HepG2 (cell line): ENCODE data around the gene IL22RA1. TPM values are rescaled to one million over a fixed set of nuclear protein-coding genes. Genes with fewer than 3 reads are reported as not detected.
A peak's percentile ranks its signal among the peaks of the same experiment; 100 is the strongest.

ENCODE experiments used
- ERF ChIP-seq: IDR thresholded peaks from 2 replicates; pipeline ENCODE4 v1.6.1; 2018; ENCODE audit warnings: missing biosample characterization, missing genetic modification reagents
- FOXJ3 ChIP-seq: sonication (generic); formaldehyde crosslinking; IDR thresholded peaks from 2 replicates; pipeline ENCODE4 v1.4.0; 2020; ENCODE audit warnings: missing genetic modification reagents, mild to moderate bottlenecking, borderline replicate concordance
- GFI1 ChIP-seq: sonication (generic); formaldehyde crosslinking; IDR thresholded peaks from 2 replicates; pipeline ENCODE4 v1.5.0; 2020; ENCODE audit warnings: missing genetic modification reagents, mild to moderate bottlenecking, borderline replicate concordance
- HIVEP1 ChIP-seq: sonication (generic); formaldehyde crosslinking; IDR thresholded peaks from 2 replicates; pipeline ENCODE4 v1.4.0; 2020; ENCODE audit warnings: mild to moderate bottlenecking, missing genetic modification reagents
- MAF1 ChIP-seq: sonication (generic); formaldehyde crosslinking; IDR thresholded peaks from 2 replicates; pipeline ENCODE4 v1.5.0; 2020; ENCODE audit warnings: missing genetic modification reagents, borderline replicate concordance
- MAFG ChIP-seq: sonication (generic); formaldehyde crosslinking; IDR thresholded peaks from 2 replicates; pipeline ENCODE4 v1.5.1; 2020; ENCODE audit warnings: mild to moderate bottlenecking, missing genetic modification reagents
- PCBP1 ChIP-seq: fragments of 200-400 bp; formaldehyde crosslinking; IDR thresholded peaks from 2 replicates; pipeline ENCODE4 v1.6.1; 2017; ENCODE audit warnings: mild to moderate bottlenecking, low read depth, low read length, borderline replicate concordance
- SPEN ChIP-seq: sonication (generic); formaldehyde crosslinking; IDR thresholded peaks from 2 replicates; pipeline ENCODE4 v1.5.1; 2020; ENCODE audit warnings: low read depth, mild to moderate bottlenecking, missing genetic modification reagents
- TOPORS ChIP-seq: sonication (generic); formaldehyde crosslinking; IDR thresholded peaks from 2 replicates; pipeline ENCODE4 v1.8.0; 2023; ENCODE audit warnings: mild to moderate bottlenecking, missing genetic modification reagents
- ZBTB38 ChIP-seq: sonication (generic); formaldehyde crosslinking; IDR thresholded peaks from 2 replicates; pipeline ENCODE4 v1.5.1; 2020; ENCODE audit warnings: mild to moderate bottlenecking, missing genetic modification reagents
- ZNF383 ChIP-seq: sonication (generic); formaldehyde crosslinking; IDR thresholded peaks from 2 replicates; pipeline ENCODE4 v1.4.0; 2020; ENCODE audit warnings: missing genetic modification reagents, mild to moderate bottlenecking, borderline replicate concordance
- ZNF510 ChIP-seq: sonication (generic); formaldehyde crosslinking; IDR thresholded peaks from 2 replicates; pipeline ENCODE4 v1.4.0; 2020; ENCODE audit warnings: low read depth, mild to moderate bottlenecking, missing genetic modification reagents
- ZNF546 ChIP-seq: sonication (generic); formaldehyde crosslinking; conservative IDR thresholded peaks from 2 replicates; pipeline ENCODE4 v1.8.1; 2023; ENCODE audit warnings: mild to moderate bottlenecking, missing genetic modification reagents
- polyA plus RNA-seq, 8 experiments: library from polyadenylated mRNA; depleted of rRNA in 3 of 8; stranded (reverse) in 7 of 8; unstranded in 1 of 8; fragments of >200 nt; fragmentation: Illumina TruSeq in 4 of 8; extraction: Trizol in 4 of 8; gene quantifications; 2 replicates each; pipeline versions ENCODE4 v1.2.1 to v1.2.3, GENCODE V29; 2011 to 2016; ENCODE audit warnings: low read depth in 4 of 8, missing spikeins in 1 of 8, mixed read lengths in 1 of 8; ENCODE audit not compliant: insufficient read depth in 1 of 8
- total RNA-seq, 5 experiments: library from RNA; depleted of rRNA; stranded (reverse); fragments of >200 nt; fragmentation: Illumina TruSeq; extraction: Trizol; gene quantifications; 2 replicates each; pipeline ENCODE4 v1.2.3, GENCODE V29; 2016; ENCODE audit warnings: low read depth in 1 of 5
- TF ChIP-seq, protein P1 (sequence below): sonication (generic); formaldehyde crosslinking; IDR thresholded peaks from 2 replicates; pipeline ENCODE4 v1.5.1; 2020; ENCODE audit warnings: missing genetic modification reagents, mild to moderate bottlenecking, borderline replicate concordance
- TF ChIP-seq, protein P2 (sequence below): sonication (generic); formaldehyde crosslinking; conservative IDR thresholded peaks from 2 replicates; pipeline ENCODE4 v1.4.0; 2020; ENCODE audit warnings: mild to moderate bottlenecking, missing genetic modification reagents, moderate library complexity
- TF ChIP-seq, protein P3 (sequence below), 2 experiments: fragments of 450-650 bp in 1 of 2; sonication (generic) in 1 of 2; formaldehyde crosslinking; IDR thresholded peaks; 2 replicates each; pipeline versions ENCODE4 v1.5.0 to v1.8.0; 2020 to 2022; ENCODE audit warnings: mild to moderate bottlenecking in 1 of 2, missing genetic modification reagents in 1 of 2
- TF ChIP-seq, protein P4 (sequence below): IDR thresholded peaks from 2 replicates; pipeline ENCODE4 v1.6.1; 2016; ENCODE audit warnings: missing compliant biosample characterization, missing genetic modification reagents, borderline replicate concordance

Gene IL22RA1
- total and polyA plus RNA-seq, 2 of the 13 experiments (the other 11 are each of a cell fraction or from before 2014, with no cell fraction given) = 4.4 to 10.2 TPM

DNA sequence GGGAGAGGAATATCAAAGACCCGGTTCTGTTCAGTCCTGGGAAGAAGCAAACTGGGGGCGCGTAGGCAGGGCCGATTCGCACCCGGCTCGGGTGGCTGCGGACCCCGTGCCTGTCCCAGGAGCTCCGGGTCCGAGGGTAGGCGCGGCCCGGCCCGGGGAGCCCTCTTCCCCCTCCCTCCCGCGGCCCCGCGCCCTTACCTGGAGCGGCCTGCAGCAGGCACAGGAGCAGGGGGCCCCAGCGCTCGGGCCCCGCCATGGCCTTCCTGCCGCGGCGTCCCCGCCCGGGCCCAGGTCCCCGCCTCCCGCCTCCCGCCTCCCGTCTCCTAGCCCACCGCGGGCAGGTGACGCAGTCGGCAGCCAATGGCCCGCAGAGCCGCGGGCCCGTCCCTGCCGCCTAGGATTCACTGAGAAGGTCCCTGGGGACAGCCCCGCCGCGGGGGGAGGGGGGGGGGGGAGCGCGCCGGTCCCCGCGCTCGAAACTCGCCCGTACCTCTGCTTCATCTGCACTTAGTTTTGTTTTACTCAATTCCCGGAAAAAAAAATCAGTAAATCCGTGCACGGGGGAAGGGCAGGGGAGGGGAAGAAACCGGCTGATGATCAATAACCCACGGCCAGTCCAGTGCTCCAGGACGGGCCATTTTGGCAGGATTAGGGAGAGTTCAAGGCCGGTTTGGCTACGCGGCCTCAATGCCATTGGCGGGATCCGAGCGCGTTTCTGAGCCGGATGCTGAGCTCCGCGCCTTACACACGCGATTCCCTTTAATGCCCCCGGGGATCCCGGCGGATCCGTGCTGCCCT lies 44.3 kb upstream of the IL22RA1 start, which contains the start of gene IFNLR1 (continued):
- TF ChIP-seq, protein P1, sequence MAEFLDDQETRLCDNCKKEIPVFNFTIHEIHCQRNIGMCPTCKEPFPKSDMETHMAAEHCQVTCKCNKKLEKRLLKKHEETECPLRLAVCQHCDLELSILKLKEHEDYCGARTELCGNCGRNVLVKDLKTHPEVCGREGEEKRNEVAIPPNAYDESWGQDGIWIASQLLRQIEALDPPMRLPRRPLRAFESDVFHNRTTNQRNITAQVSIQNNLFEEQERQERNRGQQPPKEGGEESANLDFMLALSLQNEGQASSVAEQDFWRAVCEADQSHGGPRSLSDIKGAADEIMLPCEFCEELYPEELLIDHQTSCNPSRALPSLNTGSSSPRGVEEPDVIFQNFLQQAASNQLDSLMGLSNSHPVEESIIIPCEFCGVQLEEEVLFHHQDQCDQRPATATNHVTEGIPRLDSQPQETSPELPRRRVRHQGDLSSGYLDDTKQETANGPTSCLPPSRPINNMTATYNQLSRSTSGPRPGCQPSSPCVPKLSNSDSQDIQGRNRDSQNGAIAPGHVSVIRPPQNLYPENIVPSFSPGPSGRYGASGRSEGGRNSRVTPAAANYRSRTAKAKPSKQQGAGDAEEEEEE (CRISPR knock-in tag) = no peak
- TF ChIP-seq MAFG (CRISPR knock-in tag) (no peak), ZBTB38 (CRISPR knock-in tag) (no peak), HIVEP1 (CRISPR knock-in tag) (no peak), MAF1 (CRISPR knock-in tag) (no peak), SPEN (CRISPR knock-in tag) (peak; percentile 44; the same call in 1 of the 2 replicates), ZNF510 (CRISPR knock-in tag) (no peak), TOPORS (CRISPR knock-in tag) (no peak), ZNF546 (CRISPR knock-in tag) (peak; percentile 85; the same call in 1 of the 2 replicates), ZNF383 (CRISPR knock-in tag) (no peak), ERF (no peak; the same call in 1 of the 2 replicates), GFI1 (CRISPR knock-in tag) (0 out of 2 replicates have a peak, but pooled peaks have one; percentile 10), PCBP1 (no peak), FOXJ3 (CRISPR knock-in tag) (no peak)
- TF ChIP-seq, protein P2, sequence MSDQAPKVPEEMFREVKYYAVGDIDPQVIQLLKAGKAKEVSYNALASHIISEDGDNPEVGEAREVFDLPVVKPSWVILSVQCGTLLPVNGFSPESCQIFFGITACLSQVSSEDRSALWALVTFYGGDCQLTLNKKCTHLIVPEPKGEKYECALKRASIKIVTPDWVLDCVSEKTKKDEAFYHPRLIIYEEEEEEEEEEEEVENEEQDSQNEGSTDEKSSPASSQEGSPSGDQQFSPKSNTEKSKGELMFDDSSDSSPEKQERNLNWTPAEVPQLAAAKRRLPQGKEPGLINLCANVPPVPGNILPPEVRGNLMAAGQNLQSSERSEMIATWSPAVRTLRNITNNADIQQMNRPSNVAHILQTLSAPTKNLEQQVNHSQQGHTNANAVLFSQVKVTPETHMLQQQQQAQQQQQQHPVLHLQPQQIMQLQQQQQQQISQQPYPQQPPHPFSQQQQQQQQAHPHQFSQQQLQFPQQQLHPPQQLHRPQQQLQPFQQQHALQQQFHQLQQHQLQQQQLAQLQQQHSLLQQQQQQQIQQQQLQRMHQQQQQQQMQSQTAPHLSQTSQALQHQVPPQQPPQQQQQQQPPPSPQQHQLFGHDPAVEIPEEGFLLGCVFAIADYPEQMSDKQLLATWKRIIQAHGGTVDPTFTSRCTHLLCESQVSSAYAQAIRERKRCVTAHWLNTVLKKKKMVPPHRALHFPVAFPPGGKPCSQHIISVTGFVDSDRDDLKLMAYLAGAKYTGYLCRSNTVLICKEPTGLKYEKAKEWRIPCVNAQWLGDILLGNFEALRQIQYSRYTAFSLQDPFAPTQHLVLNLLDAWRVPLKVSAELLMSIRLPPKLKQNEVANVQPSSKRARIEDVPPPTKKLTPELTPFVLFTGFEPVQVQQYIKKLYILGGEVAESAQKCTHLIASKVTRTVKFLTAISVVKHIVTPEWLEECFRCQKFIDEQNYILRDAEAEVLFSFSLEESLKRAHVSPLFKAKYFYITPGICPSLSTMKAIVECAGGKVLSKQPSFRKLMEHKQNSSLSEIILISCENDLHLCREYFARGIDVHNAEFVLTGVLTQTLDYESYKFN = no peak; the same call in none of the 2 replicates
- TF ChIP-seq, protein P3, sequence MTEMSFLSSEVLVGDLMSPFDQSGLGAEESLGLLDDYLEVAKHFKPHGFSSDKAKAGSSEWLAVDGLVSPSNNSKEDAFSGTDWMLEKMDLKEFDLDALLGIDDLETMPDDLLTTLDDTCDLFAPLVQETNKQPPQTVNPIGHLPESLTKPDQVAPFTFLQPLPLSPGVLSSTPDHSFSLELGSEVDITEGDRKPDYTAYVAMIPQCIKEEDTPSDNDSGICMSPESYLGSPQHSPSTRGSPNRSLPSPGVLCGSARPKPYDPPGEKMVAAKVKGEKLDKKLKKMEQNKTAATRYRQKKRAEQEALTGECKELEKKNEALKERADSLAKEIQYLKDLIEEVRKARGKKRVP (CRISPR knock-in tag; IDR thresholded peaks at IDR 0.05) = no peak
- TF ChIP-seq, protein P4, sequence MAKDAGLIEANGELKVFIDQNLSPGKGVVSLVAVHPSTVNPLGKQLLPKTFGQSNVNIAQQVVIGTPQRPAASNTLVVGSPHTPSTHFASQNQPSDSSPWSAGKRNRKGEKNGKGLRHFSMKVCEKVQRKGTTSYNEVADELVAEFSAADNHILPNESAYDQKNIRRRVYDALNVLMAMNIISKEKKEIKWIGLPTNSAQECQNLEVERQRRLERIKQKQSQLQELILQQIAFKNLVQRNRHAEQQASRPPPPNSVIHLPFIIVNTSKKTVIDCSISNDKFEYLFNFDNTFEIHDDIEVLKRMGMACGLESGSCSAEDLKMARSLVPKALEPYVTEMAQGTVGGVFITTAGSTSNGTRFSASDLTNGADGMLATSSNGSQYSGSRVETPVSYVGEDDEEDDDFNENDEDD (CRISPR knock-in tag) = peak; percentile 30; the same call in 1 of the 2 replicates
